GM12878 (cell line): ENCODE results near the gene HELZ. TPM values are rescaled to one million over a fixed set of nuclear protein-coding genes. Genes with fewer than 3 reads are reported as not detected.

Experiments
- ATAC-seq: fragments of 200-7000 bp; cut with Tn5 transposase; 3 replicates; pipeline ENCODE4 v1.9.1; 2020; ENCODE audit warnings: mild to moderate bottlenecking, moderate library complexity
- BruUV-seq: library from RNA; stranded (reverse); fragments of 400-500 nt; replicated peaks from 2 replicates; lab custom pipeline; 2021; lab: Mats Ljungman, UMichigan
- CTCF ChIA-PET: fragments of 300-600 bp; sonication (Branson Sonifier 250); formaldehyde crosslinking; extraction: SDS; loops from one replicate; lab custom pipeline; 2021; ENCODE audit warnings: inconsistent platforms; lab: Yijun Ruan, JAX
- POLR2A ChIA-PET: fragments of 350-600 bp; formaldehyde crosslinking; extraction: SDS; loops from one replicate; lab custom pipeline; 2021; ENCODE audit warnings: inconsistent platforms; lab: Charles Lee
- RAD21 ChIA-PET: fragments of 300-600 bp; sonication (Branson Sonifier 250); formaldehyde crosslinking; loops from one replicate; lab custom pipeline; 2023; ENCODE audit warnings: antibody characterized with exemption; ENCODE audit not compliant: unreplicated experiment; lab: Charles Lee
- SMC1A ChIA-PET: fragments of 300-600 bp; sonication (Branson Sonifier 250); formaldehyde crosslinking; loops from one replicate; lab custom pipeline; 2023; ENCODE audit not compliant: unreplicated experiment, uncharacterized antibody; lab: Charles Lee
- DNase-seq: peaks from one replicate; pipeline ENCODE4 v3.0.0-alpha.2; 2011; ENCODE audit warnings: low read depth, low spot score
- FAIRE-seq: peaks from 3 replicates; lab custom pipeline; 2011; peaks lifted over from hg19 to GRCh38; lab: Jason Lieb, UNC
- H2AFZ ChIP-seq: 2 replicates; pipeline ENCODE4 v1.6.0; 2011; ENCODE audit warnings: low read depth, low read length, control low read depth; ENCODE audit not compliant: control insufficient read depth
- H3K27ac ChIP-seq: 2 replicates; pipeline ENCODE4 v1.5.1; 2011; ENCODE audit warnings: control low read depth; ENCODE audit not compliant: control insufficient read depth, insufficient read depth
- H3K27me3 ChIP-seq, 2 experiments: replicated peaks in 1 of 2; 2 replicates each; pipeline versions ENCODE4 v1.6.0 to v1.6.1; 2011; ENCODE audit warnings: low read length in 1 of 2; ENCODE audit not compliant: control insufficient read depth in 2 of 2, insufficient read depth in 2 of 2
- H3K36me3 ChIP-seq, 2 experiments: 2 replicates each; pipeline ENCODE4 v1.5.1; 2011; ENCODE audit warnings: low read length in 1 of 2; ENCODE audit not compliant: control insufficient read depth in 2 of 2, insufficient read depth in 2 of 2
- H3K4me1 ChIP-seq: 2 replicates; pipeline ENCODE4 v1.6.1; 2011; ENCODE audit warnings: mild to moderate bottlenecking, low read length, moderate library complexity, mixed read lengths; ENCODE audit not compliant: control insufficient read depth, insufficient read depth
- H3K4me2 ChIP-seq: 2 replicates; pipeline ENCODE4 v1.6.0; 2011; ENCODE audit warnings: control low read depth; ENCODE audit not compliant: control insufficient read depth, insufficient read depth
- H3K4me3 ChIP-seq: fragments of 200-600 bp; sonication (generic); 2 replicates; pipeline ENCODE4 v1.5.1; 2016
- H3K79me2 ChIP-seq: 2 replicates; pipeline ENCODE4 v1.6.0; 2011; ENCODE audit warnings: low read length; ENCODE audit not compliant: control insufficient read depth, insufficient read depth
- H3K9ac ChIP-seq: 2 replicates; pipeline ENCODE4 v1.8.0; 2011; ENCODE audit warnings: low read length, control low read depth, mixed read lengths; ENCODE audit not compliant: control insufficient read depth, insufficient read depth
- H3K9me3 ChIP-seq: replicated peaks from 3 replicates; pipeline ENCODE4 v1.5.1; 2011; ENCODE audit warnings: mild to moderate bottlenecking, low read length; ENCODE audit not compliant: control insufficient read depth, insufficient read depth
- H4K20me1 ChIP-seq: 2 replicates; pipeline ENCODE4 v1.6.0; 2011; ENCODE audit not compliant: control insufficient read depth, insufficient read depth
- DPF2 ChIP-seq: fragments of 450-650 bp; IDR thresholded peaks from 2 replicates; pipeline ENCODE4 v1.6.1; 2017; ENCODE audit warnings: mild to moderate bottlenecking
- IKZF2 ChIP-seq, 2 experiments: fragments of 450-650 bp; IDR thresholded peaks; 2 replicates each; pipeline ENCODE4 v1.6.1; 2017; ENCODE audit warnings: mild to moderate bottlenecking in 2 of 2, moderate library complexity in 2 of 2
- PKNOX1 ChIP-seq: fragments of 450-650 bp; IDR thresholded peaks from 2 replicates; pipeline ENCODE4 v1.6.1; 2016; ENCODE audit warnings: mild to moderate bottlenecking
- PML ChIP-seq: IDR thresholded peaks from 2 replicates; pipeline ENCODE4 v1.6.1; 2012; ENCODE audit warnings: low read length, inconsistent platforms
- SREBF1 ChIP-seq: IDR thresholded peaks from 2 replicates; pipeline ENCODE4 v1.6.1; 2012; ENCODE audit warnings: mild to moderate bottlenecking, low read length
- YY1 ChIP-seq: IDR thresholded peaks from 2 replicates; pipeline ENCODE4 v1.6.1; 2011; ENCODE audit warnings: low read depth, mild to moderate bottlenecking, low read length
- WGBS: methylation state at CpG from one replicate; pipeline ENCODE4 v1.1.6; 2016; ENCODE audit warnings: low lambda C conversion rate; ENCODE audit not compliant: insufficient replicate concordance, insufficient coverage; ENCODE audit errors: missing lambda C conversion rate; 5-methylcytosine and 5-hydroxymethylcytosine counted together
- in situ Hi-C: fragments of 300-500 bp; cut with MboI; formaldehyde crosslinking; loops from 9 replicates; pipeline ENCODE4 v1.14.3; 2018; ENCODE audit warnings: mixed read lengths
- intact Hi-C: fragments of 100-400 bp; cut with micrococcal nuclease; formaldehyde crosslinking; loops from one replicate; pipeline ENCODE4 v1.14.2; 2022; ENCODE audit not compliant: unreplicated experiment
- polyA plus RNA-seq, 11 experiments: library from polyadenylated mRNA; depleted of rRNA in 4 of 11; unstranded in 6 of 11; stranded (reverse) in 5 of 11; fragments of >200 nt; fragmentation: Nextera tagmentation in 4 of 11; fragmentation: Illumina TruSeq in 1 of 11; extraction: Ambion mirVana in 4 of 11; extraction: Trizol in 1 of 11; gene quantifications; 1 replicate in 1 of 11; 2 replicates in 10 of 11; pipeline versions ENCODE4 v1.2.1 to v1.2.3, GENCODE V29; 2011 to 2016; ENCODE audit warnings: inconsistent platforms in 2 of 11, missing spikeins in 2 of 11, low read depth in 1 of 11
- total RNA-seq, 4 experiments: library from RNA; depleted of rRNA in 3 of 4; stranded (reverse); fragments of >200 nt in 3 of 4; fragmentation: Illumina TruSeq in 1 of 4; extraction: Trizol in 1 of 4; gene quantifications; 2 replicates each; pipeline versions ENCODE4 v1.2.1 to v1.2.3, GENCODE V29; 2013 to 2021
- TF ChIP-seq, protein P1 (sequence below): fragments of 450-650 bp; formaldehyde crosslinking; IDR thresholded peaks from 2 replicates; pipeline ENCODE4 v1.5.0; 2022; ENCODE audit warnings: mild to moderate bottlenecking, missing genetic modification characterization

HELZ gene
- total and polyA plus RNA-seq, 10 of the 15 experiments (the other 5 are each of a cell fraction or from before 2014, with no cell fraction given), result 1.5 to 36.8 (median 19.1) TPM

GRCh38 chr17:67032382-67032781, 212.6 kb downstream of the HELZ start:
- H4K20me1 ChIP-seq, result no peaks in the 10 kb centered on the region
- 69% methylated on average over 14 of the region's 14 CpGs for WGBS
- no peak overlapping the region for H3K4me3 ChIP-seq
- ChIA-PET POLR2A (no interaction called here), RAD21 (no interaction called here), SMC1A (no interaction called here), CTCF (no interaction called here)
- H3K4me2 ChIP-seq, result no peak overlapping the region
- TF ChIP-seq YY1, result no peak
- no peak for TF ChIP-seq DPF2
- no peak for TF ChIP-seq IKZF2 (IDR thresholded peaks at IDR 0.05)
- TF ChIP-seq, protein P1, sequence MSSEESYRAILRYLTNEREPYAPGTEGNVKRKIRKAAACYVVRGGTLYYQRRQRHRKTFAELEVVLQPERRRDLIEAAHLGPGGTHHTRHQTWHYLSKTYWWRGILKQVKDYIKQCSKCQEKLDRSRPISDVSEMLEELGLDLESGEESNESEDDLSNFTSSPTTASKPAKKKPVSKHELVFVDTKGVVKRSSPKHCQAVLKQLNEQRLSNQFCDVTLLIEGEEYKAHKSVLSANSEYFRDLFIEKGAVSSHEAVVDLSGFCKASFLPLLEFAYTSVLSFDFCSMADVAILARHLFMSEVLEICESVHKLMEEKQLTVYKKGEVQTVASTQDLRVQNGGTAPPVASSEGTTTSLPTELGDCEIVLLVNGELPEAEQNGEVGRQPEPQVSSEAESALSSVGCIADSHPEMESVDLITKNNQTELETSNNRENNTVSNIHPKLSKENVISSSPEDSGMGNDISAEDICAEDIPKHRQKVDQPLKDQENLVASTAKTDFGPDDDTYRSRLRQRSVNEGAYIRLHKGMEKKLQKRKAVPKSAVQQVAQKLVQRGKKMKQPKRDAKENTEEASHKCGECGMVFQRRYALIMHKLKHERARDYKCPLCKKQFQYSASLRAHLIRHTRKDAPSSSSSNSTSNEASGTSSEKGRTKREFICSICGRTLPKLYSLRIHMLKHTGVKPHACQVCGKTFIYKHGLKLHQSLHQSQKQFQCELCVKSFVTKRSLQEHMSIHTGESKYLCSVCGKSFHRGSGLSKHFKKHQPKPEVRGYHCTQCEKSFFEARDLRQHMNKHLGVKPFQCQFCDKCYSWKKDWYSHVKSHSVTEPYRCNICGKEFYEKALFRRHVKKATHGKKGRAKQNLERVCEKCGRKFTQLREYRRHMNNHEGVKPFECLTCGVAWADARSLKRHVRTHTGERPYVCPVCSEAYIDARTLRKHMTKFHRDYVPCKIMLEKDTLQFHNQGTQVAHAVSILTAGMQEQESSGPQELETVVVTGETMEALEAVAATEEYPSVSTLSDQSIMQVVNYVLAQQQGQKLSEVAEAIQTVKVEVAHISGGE (CRISPR knock-in tag), result no peak
- no peak for TF ChIP-seq SREBF1
- no peak for TF ChIP-seq PML
- no peak for TF ChIP-seq PKNOX1
- H3K79me2 ChIP-seq, result no peaks in the 10 kb centered on the region
- in situ Hi-C loops, result no loop called here
- no TSS peak for BruUV-seq
- ATAC-seq (no peak), DNase-seq (no peak), FAIRE-seq (no peak)
- peaks cover 22% of the 10 kb centered on the region for H3K4me1 ChIP-seq
- H3K9ac ChIP-seq, result no peak overlapping the region
- H3K27ac ChIP-seq, result no peak overlapping the region
- intact Hi-C loops, result no loop called here
- H3K36me3 ChIP-seq, result no peaks in the 10 kb centered on the region
- no peaks in the 10 kb centered on the region for H3K27me3 ChIP-seq
- no peak overlapping the region for H2AFZ ChIP-seq
- H3K9me3 ChIP-seq, result no peaks in the 10 kb centered on the region; the same call in 1 of the 3 replicates
